Esophagus squamous epithelium (tissue), 4 donors: Measurements from ENCODE around the gene LGR4.

Source experiments
- CTCF ChIP-seq, 6 experiments: fragments of 450-650 bp in 4 of 6; fragments of 200-600 bp in 2 of 6; sonication (generic) in 2 of 6; IDR thresholded peaks; one replicate each; pipeline ENCODE4 v1.5.1; 2016 to 2019; ENCODE audit warnings: antibody characterized with exemption in 6 of 6, mild to moderate bottlenecking in 4 of 6, moderate library complexity in 4 of 6
- POLR2A ChIP-seq, 4 donors: fragments of 450-650 bp; IDR thresholded peaks; one replicate each; pipeline ENCODE4 v1.6.1; 2017; ENCODE audit warnings: antibody characterized with exemption in 4 of 4, mild to moderate bottlenecking in 4 of 4, moderate library complexity in 3 of 4

DNA sequence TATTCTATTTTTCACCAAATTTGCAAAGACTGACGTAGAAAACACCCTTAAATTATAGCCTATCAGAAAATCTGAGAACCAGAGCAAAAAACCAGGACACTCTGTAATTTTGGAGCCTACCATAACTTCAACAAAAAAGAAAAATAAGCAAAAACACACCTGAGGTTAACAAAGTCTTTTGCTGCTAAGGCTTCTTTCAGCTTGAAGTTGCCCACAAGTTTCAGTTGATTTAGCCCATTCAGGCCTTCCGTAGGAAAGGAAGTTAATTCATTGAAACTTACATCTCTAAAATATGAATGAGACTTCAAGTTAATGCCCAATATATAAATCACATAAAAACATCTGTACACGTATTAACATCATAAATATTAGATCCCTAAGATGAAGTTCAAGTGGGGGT is 99.2 kb downstream of the LGR4 start:
- TF ChIP-seq CTCF (IDR thresholded peaks at IDR 0.05): no peak
- no peak for TF ChIP-seq POLR2A (IDR thresholded peaks at IDR 0.05)
